ENCODE data around the gene NTNG2.

The NTNG2 gene

GRCh38 chr9:132216861-132217619 lies 55.2 kb downstream of the NTNG2 start:
- Histone ChIP-seq H3K9ac (ENCODE audit: low read length) (no peak overlapping the region), H3K4me1 (ENCODE audit: control insufficient read depth, insufficient read depth, low read length) (peaks cover 4% of the 10 kb centered on the region), H3K27me3 (ENCODE audit: control insufficient read depth, insufficient read depth, low read length) (peaks cover 5% of the 10 kb centered on the region), H3K36me3 (ENCODE audit: control insufficient read depth, insufficient read depth, low read length) (no peaks in the 10 kb centered on the region), H3K9me3 (ENCODE audit: control insufficient read depth, low read length) (no peaks in the 10 kb centered on the region), H3K4me3 (ENCODE audit: low read length) (no peak overlapping the region)

GRCh38 chr9:132218208-132218607 lies 56.4 kb downstream of the NTNG2 start:
- Histone ChIP-seq H3K27me3 (ENCODE audit: control insufficient read depth, insufficient read depth, low read length) (peaks cover 5% of the 10 kb centered on the region), H3K9me3 (ENCODE audit: control insufficient read depth, low read length) (no peaks in the 10 kb centered on the region), H3K9ac (ENCODE audit: low read length) (no peak overlapping the region), H3K4me3 (ENCODE audit: low read length) (no peak overlapping the region), H3K4me1 (ENCODE audit: control insufficient read depth, insufficient read depth, low read length) (peaks cover 4% of the 10 kb centered on the region), H3K36me3 (ENCODE audit: control insufficient read depth, insufficient read depth, low read length) (no peaks in the 10 kb centered on the region)

- no peak overlapping the region for H3K9ac ChIP-seq (ENCODE audit: low read length)
- no peaks in the 10 kb centered on the region for H3K36me3 ChIP-seq (ENCODE audit: control insufficient read depth, insufficient read depth, low read length)
- no peak overlapping the region for H3K4me3 ChIP-seq (ENCODE audit: low read length)
- H3K27me3 ChIP-seq (ENCODE audit: control insufficient read depth, insufficient read depth, low read length): no peaks in the 10 kb centered on the region
- H3K4me1 ChIP-seq (ENCODE audit: control insufficient read depth, insufficient read depth, low read length): no peaks in the 10 kb centered on the region
- H3K9me3 ChIP-seq (ENCODE audit: control insufficient read depth, low read length): no peaks in the 10 kb centered on the region
Measured at GRCh38 chr9:132221941-132222340, 60.1 kb downstream of the NTNG2 start.

- Histone ChIP-seq H3K27me3 (ENCODE audit: control insufficient read depth, insufficient read depth, low read length) (no peaks in the 10 kb centered on the region), H3K4me3 (ENCODE audit: low read length) (no peak overlapping the region), H3K9ac (ENCODE audit: low read length) (no peak overlapping the region), H3K9me3 (ENCODE audit: control insufficient read depth, low read length) (no peaks in the 10 kb centered on the region), H3K4me1 (ENCODE audit: control insufficient read depth, insufficient read depth, low read length) (no peaks in the 10 kb centered on the region), H3K36me3 (ENCODE audit: control insufficient read depth, insufficient read depth, low read length) (no peaks in the 10 kb centered on the region)
Measured at GRCh38 chr9:132224645-132225044, 62.8 kb downstream of the NTNG2 start.

- H3K36me3 ChIP-seq (ENCODE audit: control insufficient read depth, insufficient read depth, low read length): no peaks in the 10 kb centered on the region
- no peak overlapping the region for H3K9ac ChIP-seq (ENCODE audit: low read length)
- H3K4me1 ChIP-seq (ENCODE audit: control insufficient read depth, insufficient read depth, low read length): no peaks in the 10 kb centered on the region
- H3K27me3 ChIP-seq (ENCODE audit: control insufficient read depth, insufficient read depth, low read length): peaks cover 5% of the 10 kb centered on the region
- no peak overlapping the region for H3K4me3 ChIP-seq (ENCODE audit: low read length)
- no peaks in the 10 kb centered on the region for H3K9me3 ChIP-seq (ENCODE audit: control insufficient read depth, low read length)
Measured at GRCh38 chr9:132226571-132227430, 64.9 kb downstream of the NTNG2 start.

GRCh38 chr9:132228062-132228461 lies 66.2 kb downstream of the NTNG2 start:
- Histone ChIP-seq H3K27me3 (ENCODE audit: control insufficient read depth, insufficient read depth, low read length) (peaks cover 9% of the 10 kb centered on the region), H3K4me3 (ENCODE audit: low read length) (no peak overlapping the region), H3K9ac (ENCODE audit: low read length) (no peak overlapping the region), H3K9me3 (ENCODE audit: control insufficient read depth, low read length) (no peaks in the 10 kb centered on the region), H3K4me1 (ENCODE audit: control insufficient read depth, insufficient read depth, low read length) (no peaks in the 10 kb centered on the region), H3K36me3 (ENCODE audit: control insufficient read depth, insufficient read depth, low read length) (no peaks in the 10 kb centered on the region)

GRCh38 chr9:132230605-132231004 lies 68.7 kb downstream of the NTNG2 start:
- H3K36me3 ChIP-seq (ENCODE audit: control insufficient read depth, insufficient read depth, low read length): no peaks in the 10 kb centered on the region
- no peak overlapping the region for H3K9ac ChIP-seq (ENCODE audit: low read length)
- H3K4me1 ChIP-seq (ENCODE audit: control insufficient read depth, insufficient read depth, low read length): no peaks in the 10 kb centered on the region
- peaks cover 9% of the 10 kb centered on the region for H3K27me3 ChIP-seq (ENCODE audit: control insufficient read depth, insufficient read depth, low read length)
- no peaks in the 10 kb centered on the region for H3K9me3 ChIP-seq (ENCODE audit: control insufficient read depth, low read length)
- H3K4me3 ChIP-seq (ENCODE audit: low read length): no peak overlapping the region

GRCh38 chr9:132231019-132231701 lies 69.3 kb downstream of the NTNG2 start:
- Histone ChIP-seq H3K4me1 (ENCODE audit: control insufficient read depth, insufficient read depth, low read length) (no peaks in the 10 kb centered on the region), H3K36me3 (ENCODE audit: control insufficient read depth, insufficient read depth, low read length) (no peaks in the 10 kb centered on the region), H3K4me3 (ENCODE audit: low read length) (no peak overlapping the region), H3K27me3 (ENCODE audit: control insufficient read depth, insufficient read depth, low read length) (peaks cover 14% of the 10 kb centered on the region), H3K9me3 (ENCODE audit: control insufficient read depth, low read length) (no peaks in the 10 kb centered on the region), H3K9ac (ENCODE audit: low read length) (no peak overlapping the region)

GRCh38 chr9:132232522-132232921 lies 70.7 kb downstream of the NTNG2 start:
- H3K36me3 ChIP-seq (ENCODE audit: control insufficient read depth, insufficient read depth, low read length): no peaks in the 10 kb centered on the region
- no peaks in the 10 kb centered on the region for H3K4me1 ChIP-seq (ENCODE audit: control insufficient read depth, insufficient read depth, low read length)
- no peak overlapping the region for H3K9ac ChIP-seq (ENCODE audit: low read length)
- no peak overlapping the region for H3K4me3 ChIP-seq (ENCODE audit: low read length)
- H3K27me3 ChIP-seq (ENCODE audit: control insufficient read depth, insufficient read depth, low read length): peaks cover 24% of the 10 kb centered on the region
- no peaks in the 10 kb centered on the region for H3K9me3 ChIP-seq (ENCODE audit: control insufficient read depth, low read length)

- H3K4me1 ChIP-seq (ENCODE audit: control insufficient read depth, insufficient read depth, low read length): no peaks in the 10 kb centered on the region
- H3K9ac ChIP-seq (ENCODE audit: low read length): no peak overlapping the region
- peaks cover 24% of the 10 kb centered on the region for H3K27me3 ChIP-seq (ENCODE audit: control insufficient read depth, insufficient read depth, low read length)
- no peak overlapping the region for H3K4me3 ChIP-seq (ENCODE audit: low read length)
- no peaks in the 10 kb centered on the region for H3K36me3 ChIP-seq (ENCODE audit: control insufficient read depth, insufficient read depth, low read length)
- H3K9me3 ChIP-seq (ENCODE audit: control insufficient read depth, low read length): no peaks in the 10 kb centered on the region
Measured at GRCh38 chr9:132233138-132233537, 71.3 kb downstream of the NTNG2 start.

GRCh38 chr9:132234535-132234934 lies 72.7 kb downstream of the NTNG2 start:
- Histone ChIP-seq H3K9ac (ENCODE audit: low read length) (no peak overlapping the region), H3K27me3 (ENCODE audit: control insufficient read depth, insufficient read depth, low read length) (peaks cover 24% of the 10 kb centered on the region), H3K9me3 (ENCODE audit: control insufficient read depth, low read length) (no peaks in the 10 kb centered on the region), H3K4me3 (ENCODE audit: low read length) (no peak overlapping the region), H3K36me3 (ENCODE audit: control insufficient read depth, insufficient read depth, low read length) (no peaks in the 10 kb centered on the region), H3K4me1 (ENCODE audit: control insufficient read depth, insufficient read depth, low read length) (no peaks in the 10 kb centered on the region)

GRCh38 chr9:132235125-132235524 lies 73.3 kb downstream of the NTNG2 start:
- no peaks in the 10 kb centered on the region for H3K9me3 ChIP-seq (ENCODE audit: control insufficient read depth, low read length)
- H3K9ac ChIP-seq (ENCODE audit: low read length): no peak overlapping the region
- H3K27me3 ChIP-seq (ENCODE audit: control insufficient read depth, insufficient read depth, low read length): peaks cover 29% of the 10 kb centered on the region
- H3K4me1 ChIP-seq (ENCODE audit: control insufficient read depth, insufficient read depth, low read length): no peaks in the 10 kb centered on the region
- H3K36me3 ChIP-seq (ENCODE audit: control insufficient read depth, insufficient read depth, low read length): no peaks in the 10 kb centered on the region
- no peak overlapping the region for H3K4me3 ChIP-seq (ENCODE audit: low read length)
